Suprapubic skin (tissue), 4 donors: ENCODE measurements around the gene KRTAP22-2.

Experiments used
- CTCF ChIP-seq, 2 donors: fragments of 200-600 bp in 1 of 2; fragments of 450-650 bp in 1 of 2; sonication (generic) in 1 of 2; IDR thresholded peaks; one replicate each; pipeline ENCODE4 v1.5.1; 2016 to 2019; ENCODE audit warnings: antibody characterized with exemption in 2 of 2, mild to moderate bottlenecking in 1 of 2, moderate library complexity in 1 of 2
- POLR2A ChIP-seq, 2 donors: fragments of 450-650 bp; IDR thresholded peaks; one replicate each; pipeline ENCODE4 v1.6.1; 2017; ENCODE audit warnings: antibody characterized with exemption in 2 of 2, mild to moderate bottlenecking in 2 of 2, moderate library complexity in 2 of 2
- POLR2AphosphoS5 ChIP-seq, 3 donors: sonication (generic); formaldehyde crosslinking; IDR thresholded peaks; one replicate each; pipeline ENCODE4 v1.6.1; 2017; ENCODE audit warnings: antibody characterized with exemption in 3 of 3

DNA sequence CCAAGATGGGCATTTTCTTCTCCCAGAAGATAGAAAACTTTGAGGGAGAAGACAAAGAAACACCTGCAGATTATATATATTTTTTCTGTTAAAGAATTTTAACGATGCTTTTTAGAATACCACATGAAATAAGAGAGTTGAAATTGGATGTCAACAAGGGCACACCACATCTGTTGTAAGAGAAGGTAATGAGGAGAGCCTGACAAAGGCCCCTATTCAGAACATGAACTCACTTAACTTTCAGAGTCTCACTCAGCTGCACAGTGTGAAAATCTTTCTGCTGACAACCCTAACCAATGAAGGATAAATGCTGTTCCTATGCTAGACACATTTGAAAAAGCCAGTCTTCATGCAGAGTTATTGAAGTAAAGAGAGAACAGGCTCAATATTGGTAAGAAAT is 7.3 kb downstream of the KRTAP22-2 start:
- TF ChIP-seq CTCF (IDR thresholded peaks at IDR 0.05) = no peak
- no peak for TF ChIP-seq POLR2A (IDR thresholded peaks at IDR 0.05)
- TF ChIP-seq POLR2AphosphoS5 (IDR thresholded peaks at IDR 0.05) = no peak
